IPS DF 4.7 (cell line): Measurements from ENCODE around the gene SLC25A24.

Experiments used
- DNase-seq: peaks from one replicate; pipeline ENCODE4 v3.0.0-alpha.2; 2013; ENCODE audit warnings: low spot score; ENCODE audit errors: extremely low read depth

The SLC25A24 gene

GRCh38 chr1:108106775-108107174, 93.4 kb downstream of the SLC25A24 start:
- no peak for DNase-seq

GRCh38 chr1:108100148-108100547, 100.0 kb downstream of the SLC25A24 start:
- DNase-seq, result no peak

DNA sequence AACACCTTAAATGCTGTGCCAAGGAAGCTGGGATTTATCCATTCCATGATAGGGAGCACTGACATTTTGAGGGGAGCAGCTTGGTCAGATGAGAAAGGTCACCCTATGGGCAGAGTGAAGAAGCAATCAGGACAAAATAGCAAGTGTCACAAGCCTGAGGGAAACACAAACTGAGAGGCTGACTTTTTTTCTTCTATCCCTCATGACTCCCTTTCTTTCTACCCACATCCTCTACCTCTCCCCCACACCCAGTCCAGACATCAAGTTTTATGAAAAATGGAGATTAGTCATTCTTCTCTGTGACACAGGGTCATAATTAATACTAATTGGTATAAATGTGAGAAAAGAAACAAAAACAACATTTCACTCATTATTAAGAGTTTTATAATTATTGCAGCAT, 103.1 kb downstream of the SLC25A24 start:
- DNase-seq, result no peak

DNA sequence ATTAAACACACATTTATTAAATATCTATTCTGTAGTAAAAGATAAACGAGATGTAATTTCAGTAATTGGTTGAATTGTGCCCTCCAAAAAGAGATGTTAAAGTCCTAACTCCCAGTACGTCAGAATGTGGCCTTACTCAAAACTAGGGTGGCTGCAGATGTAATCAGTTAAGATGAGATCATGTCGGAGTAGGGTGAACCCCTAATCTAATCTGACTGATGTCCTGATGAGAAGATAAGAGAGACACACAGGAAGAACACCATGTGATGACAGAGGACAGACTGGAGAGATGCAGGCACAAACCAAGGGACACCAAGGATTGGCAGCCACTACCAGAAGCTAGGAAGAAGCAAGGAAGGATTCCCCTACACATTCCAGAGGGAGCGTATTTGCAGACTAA, 104.1 kb downstream of the SLC25A24 start:
- no peak for DNase-seq

DNA sequence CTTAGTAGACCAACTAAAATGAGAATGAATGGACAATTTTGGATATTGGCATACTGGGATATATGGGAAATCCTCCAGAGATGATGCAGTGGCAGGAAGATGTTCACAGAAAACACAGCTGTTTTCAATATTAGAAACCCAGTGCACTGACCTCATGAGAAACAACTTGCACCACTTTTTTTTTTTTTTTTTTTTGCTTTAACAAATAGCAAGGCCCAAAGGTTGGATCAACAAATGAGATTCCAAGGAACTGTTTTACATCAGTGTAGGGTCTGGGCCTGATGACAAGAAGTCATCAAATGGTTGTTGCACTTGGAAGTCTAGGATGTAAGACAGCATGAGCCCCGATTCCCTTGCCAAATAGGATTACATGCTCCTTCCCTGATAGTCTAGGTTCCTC, 110.7 kb downstream of the SLC25A24 start:
- no peak for DNase-seq

- no peak for DNase-seq
Measured at GRCh38 chr1:108085628-108086027, 114.5 kb downstream of the SLC25A24 start.

DNA sequence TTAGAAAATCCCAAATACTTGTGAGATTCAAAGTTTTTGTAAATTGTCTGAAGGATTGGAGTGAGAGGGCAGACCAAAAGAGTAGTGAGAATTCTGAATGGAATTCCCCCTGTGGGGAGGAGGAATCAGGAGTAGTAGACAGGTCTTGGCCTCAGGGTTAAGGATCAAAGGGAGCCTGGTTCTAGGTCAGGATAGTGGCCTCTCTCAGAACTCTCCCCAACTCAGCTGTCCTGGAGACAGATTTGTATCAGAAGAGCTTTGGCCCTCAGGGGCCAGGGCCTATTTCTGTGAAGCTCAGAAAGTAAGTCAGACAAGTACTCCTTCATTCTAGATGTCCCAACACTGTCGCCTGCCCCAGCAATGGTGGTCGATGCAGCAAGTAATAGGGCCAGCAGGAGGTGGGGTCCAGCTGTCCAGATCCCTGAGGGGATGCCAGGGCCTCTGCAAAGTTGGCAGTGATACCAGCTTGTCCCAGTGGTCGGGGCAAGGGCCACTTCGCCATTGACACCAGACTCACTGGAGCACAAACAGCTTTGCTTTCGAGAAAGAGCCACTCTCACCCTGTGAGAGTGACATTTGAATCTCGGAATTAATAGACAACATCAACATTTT, 115.2 kb downstream of the SLC25A24 start:
- no peak for DNase-seq
